ENCODE measurements around the gene LYVE1. TPM values are rescaled to one million over a fixed set of nuclear protein-coding genes. Genes with fewer than 3 reads are reported as not detected.
A peak's percentile ranks its signal among the peaks of the same experiment; 100 is the strongest.

LYVE1 gene
- total RNA-seq, 4 donors from 2014 or later, result 0.42 to 66.8 (median 21.6) TPM

DNA sequence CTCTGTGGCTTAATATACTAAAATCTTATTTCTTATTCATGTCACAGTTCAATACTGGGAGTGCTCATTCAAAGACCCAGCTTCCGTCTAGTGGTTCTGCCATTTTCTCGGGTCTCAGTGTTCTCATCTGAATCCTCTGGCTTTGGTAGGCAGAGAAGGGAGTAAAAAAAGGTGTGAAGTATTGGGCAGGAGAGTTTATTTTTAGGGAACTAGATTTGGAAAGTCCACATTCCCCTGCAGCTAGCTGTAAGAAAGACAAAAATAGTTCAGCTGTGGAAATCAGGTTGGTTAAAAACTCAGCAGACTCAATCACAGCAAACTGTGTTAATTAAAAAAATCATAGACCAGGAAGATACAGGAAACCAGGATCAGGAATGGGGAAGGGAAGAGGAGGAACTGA, 4.1 kb upstream of the LYVE1 start:
- Histone ChIP-seq H3K36me3 (peaks cover 0 to 12% (median 0%) of the 10 kb centered on the region in 3 donors), H3K9me3 (no peaks in the 10 kb centered on the region), H3K27ac (no peak overlapping the region), H3K4me3 (no peak overlapping the region), H3K27me3 (no peaks in the 10 kb centered on the region), H3K4me1 (peaks cover 0 to 5% (median 3%) of the 10 kb centered on the region in 3 donors)
- TF ChIP-seq POLR2A (IDR thresholded peaks at IDR 0.05), result no peak
- TF ChIP-seq, protein P1, sequence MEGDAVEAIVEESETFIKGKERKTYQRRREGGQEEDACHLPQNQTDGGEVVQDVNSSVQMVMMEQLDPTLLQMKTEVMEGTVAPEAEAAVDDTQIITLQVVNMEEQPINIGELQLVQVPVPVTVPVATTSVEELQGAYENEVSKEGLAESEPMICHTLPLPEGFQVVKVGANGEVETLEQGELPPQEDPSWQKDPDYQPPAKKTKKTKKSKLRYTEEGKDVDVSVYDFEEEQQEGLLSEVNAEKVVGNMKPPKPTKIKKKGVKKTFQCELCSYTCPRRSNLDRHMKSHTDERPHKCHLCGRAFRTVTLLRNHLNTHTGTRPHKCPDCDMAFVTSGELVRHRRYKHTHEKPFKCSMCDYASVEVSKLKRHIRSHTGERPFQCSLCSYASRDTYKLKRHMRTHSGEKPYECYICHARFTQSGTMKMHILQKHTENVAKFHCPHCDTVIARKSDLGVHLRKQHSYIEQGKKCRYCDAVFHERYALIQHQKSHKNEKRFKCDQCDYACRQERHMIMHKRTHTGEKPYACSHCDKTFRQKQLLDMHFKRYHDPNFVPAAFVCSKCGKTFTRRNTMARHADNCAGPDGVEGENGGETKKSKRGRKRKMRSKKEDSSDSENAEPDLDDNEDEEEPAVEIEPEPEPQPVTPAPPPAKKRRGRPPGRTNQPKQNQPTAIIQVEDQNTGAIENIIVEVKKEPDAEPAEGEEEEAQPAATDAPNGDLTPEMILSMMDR (IDR thresholded peaks at IDR 0.05), result no peak
- 85 to 86% methylated on average over 2 of the region's 2 CpGs for WGBS, 2 donors
- intact Hi-C loops (cut with DNase I), result no loop called here
- DNase-seq, result no peak

DNA sequence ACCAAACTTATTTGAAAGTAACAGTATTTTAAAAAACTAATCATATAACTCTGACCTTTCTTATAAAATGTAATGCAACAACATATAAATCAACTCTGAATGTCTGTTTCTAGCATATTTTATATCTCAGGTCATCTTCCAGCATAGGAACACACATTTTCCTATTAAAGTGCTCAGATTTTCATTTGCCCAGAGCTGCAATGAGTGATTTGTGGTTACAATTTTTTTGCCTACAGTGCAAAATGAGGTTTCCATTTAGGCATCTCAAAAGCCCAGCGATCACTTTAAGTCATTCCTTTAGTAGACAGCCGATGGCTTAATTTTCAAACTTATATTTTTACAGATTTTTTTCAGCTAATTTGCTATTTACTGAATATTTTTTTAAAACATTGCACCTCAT, 1.0 kb downstream of the LYVE1 start:
- Histone ChIP-seq H3K36me3 (no peaks in the 10 kb centered on the region), H3K9me3 (no peaks in the 10 kb centered on the region), H3K4me1 (no peaks in the 10 kb centered on the region), H3K4me3 (peak overlapping the region in 2 of 4 donors; percentile 3 to 42), H3K27me3 (no peaks in the 10 kb centered on the region), H3K27ac (peak overlapping the region in 3 of 4 donors; percentile 32 to 62 (median 45))
- no peak for TF ChIP-seq POLR2A (IDR thresholded peaks at IDR 0.05)
- TF ChIP-seq, protein P1 (IDR thresholded peaks at IDR 0.05), result no peak
- DNase-seq, result no peak
- WGBS, 2 donors, result 73 to 87% methylated on average over 2 of the region's 2 CpGs
- intact Hi-C loops (cut with DNase I), result loop anchor here (10.0 kb wide), 1 partner anchor 157 kb away; no protein-coding TSS in a partner anchor

DNA sequence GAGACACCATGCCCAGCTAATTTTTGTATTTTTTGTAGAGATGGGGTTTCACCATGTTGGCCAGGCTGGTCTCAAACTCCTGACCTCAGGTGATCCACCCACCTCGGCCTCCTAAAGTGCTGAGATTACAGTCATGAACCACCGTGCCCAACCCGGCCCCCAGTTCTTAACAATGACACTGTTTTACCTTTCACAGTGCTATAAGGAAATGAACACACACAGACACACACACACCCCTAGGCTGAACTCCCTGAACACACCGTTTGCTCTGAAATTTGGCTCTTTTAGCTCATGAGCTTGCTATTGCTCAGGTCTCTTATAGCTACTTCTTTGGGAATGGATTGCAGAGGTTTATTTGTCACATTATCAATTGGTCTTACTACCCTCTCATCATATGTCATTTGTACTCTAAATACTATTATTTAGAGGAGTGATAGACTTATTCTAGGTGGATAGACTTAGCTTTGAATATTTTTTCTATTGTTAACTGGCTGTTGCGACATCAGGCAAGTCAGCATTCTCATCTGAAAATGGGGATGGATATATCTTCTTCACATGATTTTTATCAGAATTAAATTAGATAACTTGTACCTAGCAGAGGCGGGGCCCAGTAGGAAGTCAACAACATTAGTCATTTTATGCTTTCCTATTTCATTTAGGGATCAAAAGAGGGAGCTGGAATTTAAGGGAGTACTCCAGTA, 2.1 kb downstream of the LYVE1 start:
- intact Hi-C loops (cut with DNase I), result loop anchor here (10.0 kb wide), 1 partner anchor 158 kb away; no protein-coding TSS in a partner anchor

DNA sequence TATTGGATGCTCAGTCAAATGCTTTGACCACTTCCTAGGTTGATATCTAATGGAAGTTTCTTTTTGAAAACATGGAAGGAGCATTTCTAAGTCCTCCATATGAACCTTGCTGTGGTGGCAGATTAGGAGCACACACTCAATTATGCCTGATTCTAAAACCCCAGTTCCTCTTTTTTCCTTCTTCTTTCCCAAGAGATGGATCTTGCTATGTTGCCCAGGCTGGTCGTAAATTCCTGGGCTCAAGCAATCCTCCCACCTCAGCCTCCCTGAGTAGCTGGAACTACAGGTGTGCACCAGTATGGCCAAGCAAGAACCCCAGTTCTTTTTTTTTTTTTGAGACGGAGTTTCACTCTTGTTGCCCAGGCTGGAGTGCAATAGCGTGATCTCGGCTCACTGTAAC, 3.0 kb downstream of the LYVE1 start:
- H3K36me3 ChIP-seq, result no peaks in the 10 kb centered on the region
- H3K4me1 ChIP-seq, result peaks cover 0 to 16% (median 0%) of the 10 kb centered on the region in 3 donors
- no peaks in the 10 kb centered on the region for H3K9me3 ChIP-seq
- peak overlapping the region in 3 of 4 donors; percentile 12 to 62 (median 16) for H3K27ac ChIP-seq
- H3K4me3 ChIP-seq, result peak overlapping the region in 1 of 4 donors; percentile 20
- no peaks in the 10 kb centered on the region for H3K27me3 ChIP-seq
- TF ChIP-seq POLR2A (IDR thresholded peaks at IDR 0.05), result no peak
- TF ChIP-seq, protein P1 (IDR thresholded peaks at IDR 0.05), result no peak
- 90 to 98% methylated on average over 4 of the region's 4 CpGs for WGBS, 2 donors
- intact Hi-C loops (cut with DNase I), result loop anchor here (10.0 kb wide), 1 partner anchor 159 kb away; no protein-coding TSS in a partner anchor
- no peak for DNase-seq

More for the DNA sequence above, 2.1 kb downstream of the LYVE1 start:
- H3K4me3 ChIP-seq, result peak overlapping the region in 3 of 4 donors; percentile 0 to 42 (median 20)
- TF ChIP-seq POLR2A (IDR thresholded peaks at IDR 0.05), result no peak
- TF ChIP-seq, protein P1 (IDR thresholded peaks at IDR 0.05), result no peak
- H3K27me3 ChIP-seq, result no peaks in the 10 kb centered on the region
- peak overlapping the region; percentile 6 to 62 (median 38) for H3K27ac ChIP-seq
- H3K36me3 ChIP-seq, result no peaks in the 10 kb centered on the region
- DNase-seq, result no peak
- no peaks in the 10 kb centered on the region for H3K9me3 ChIP-seq
- peaks cover 0 to 9% (median 0%) of the 10 kb centered on the region in 3 donors for H3K4me1 ChIP-seq
- 75 to 76% methylated on average over 6 of the region's 6 CpGs for WGBS, 2 donors

DNA sequence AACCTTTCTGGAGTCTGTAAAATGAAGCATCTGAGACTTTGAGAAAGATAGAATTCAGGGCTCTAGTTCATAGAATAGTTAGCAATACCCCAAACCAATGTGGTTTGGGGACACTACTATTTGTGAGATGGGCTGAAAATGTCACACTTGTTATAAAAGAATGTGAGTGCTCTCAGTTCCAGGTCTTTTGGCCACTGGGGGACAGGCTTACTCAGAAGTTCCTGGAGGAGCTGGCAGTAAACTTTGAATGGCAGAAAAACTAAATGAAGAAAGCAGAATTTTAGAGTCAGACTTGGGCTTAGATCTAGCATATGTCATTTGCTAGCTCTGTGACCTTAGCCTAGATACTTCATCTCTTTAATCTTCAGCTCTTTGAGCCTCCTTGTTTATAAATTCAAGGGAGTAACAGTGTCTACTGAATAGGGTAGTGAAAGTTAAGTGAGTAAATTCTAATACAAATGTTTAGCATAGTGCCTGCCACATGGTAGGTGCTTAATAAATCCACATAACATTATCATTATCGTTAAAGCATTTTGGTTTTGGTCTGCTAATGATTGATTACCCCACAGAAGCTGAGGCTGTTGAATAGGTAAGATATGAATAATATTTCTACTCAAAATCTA, 3.7 kb downstream of the LYVE1 start:
- WGBS, 2 donors, result 58 to 64% methylated on average over 1 of the region's 1 CpG
- H3K36me3 ChIP-seq, result no peaks in the 10 kb centered on the region
- no peaks in the 10 kb centered on the region for H3K27me3 ChIP-seq
- no peak overlapping the region for H3K4me3 ChIP-seq
- no peaks in the 10 kb centered on the region for H3K9me3 ChIP-seq
- peaks cover 0 to 16% (median 0%) of the 10 kb centered on the region in 3 donors for H3K4me1 ChIP-seq
- TF ChIP-seq, protein P1 (IDR thresholded peaks at IDR 0.05), result peak in 4 of 6 experiments; percentile 29 to 41 (median 38)
- no peak for TF ChIP-seq POLR2A (IDR thresholded peaks at IDR 0.05)
- DNase-seq, result no peak
- intact Hi-C loops (cut with DNase I), result loop anchor here (10.0 kb wide), 1 partner anchor 160 kb away; no protein-coding TSS in a partner anchor
- H3K27ac ChIP-seq, result peak overlapping the region in 2 of 4 donors; percentile 12 to 16

All from esophagus squamous epithelium (tissue), 5 donors.